CD4-positive, alpha-beta T cell treated with Interleukin-15 for 1 hour (primary cell): Measurements from ENCODE around the gene PTTG1.

Source experiments
- DNase-seq: peaks from one replicate; pipeline ENCODE4 v3.0.0-alpha.2; 2020

PTTG1 gene

DNA sequence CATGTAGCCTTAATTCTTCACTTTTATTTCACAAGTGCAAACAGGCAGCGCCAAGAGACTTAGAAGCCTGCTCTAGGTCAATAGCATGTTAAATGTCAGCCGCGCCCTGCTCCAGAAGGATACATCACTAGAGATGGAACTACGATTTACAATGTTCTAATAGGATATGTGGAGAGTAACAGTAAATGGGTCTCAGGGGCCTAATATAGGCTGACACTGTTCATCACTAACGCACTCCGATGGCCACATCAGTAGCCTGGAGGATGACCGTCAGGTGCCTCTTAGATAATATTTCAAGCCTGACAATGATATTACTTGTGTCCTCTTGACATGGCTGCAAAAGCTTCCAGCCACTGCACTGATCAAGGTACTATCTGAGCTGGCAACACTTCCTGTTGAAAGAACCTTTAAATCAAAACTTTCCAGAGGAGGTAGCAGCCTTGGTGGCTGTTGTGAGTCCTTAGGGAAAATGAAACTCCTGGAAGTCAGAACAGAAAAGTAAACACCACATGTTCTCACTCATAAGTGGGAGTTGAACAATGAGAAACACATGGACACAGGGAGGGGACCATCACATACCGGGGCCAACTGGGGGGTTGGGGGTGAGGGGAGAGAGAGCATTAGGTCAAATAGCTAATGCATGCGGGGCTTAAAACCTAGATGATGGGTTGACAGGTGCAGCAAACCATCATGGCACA, 35.0 kb downstream of the PTTG1 start:
- no peak for DNase-seq

DNA sequence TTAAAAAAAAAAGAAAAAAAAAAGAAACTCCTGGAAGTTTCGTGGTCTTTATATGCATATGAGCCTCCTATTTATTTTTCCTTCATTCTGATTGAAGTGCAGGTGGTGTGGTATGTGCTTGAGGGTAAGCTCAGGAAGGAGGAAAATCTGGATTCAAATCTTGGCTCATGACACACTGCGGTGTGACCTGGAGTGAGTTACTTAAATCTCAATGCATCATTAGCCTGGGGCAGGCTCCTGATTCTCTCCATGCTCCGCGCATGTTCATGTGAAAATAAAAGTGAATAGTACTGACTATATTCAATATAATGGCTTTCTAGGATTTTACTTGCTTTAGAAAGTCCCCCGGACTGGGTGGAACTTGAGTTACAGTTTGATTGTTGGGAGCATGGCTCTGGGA, 35.6 kb downstream of the PTTG1 start:
- no peak for DNase-seq

DNA sequence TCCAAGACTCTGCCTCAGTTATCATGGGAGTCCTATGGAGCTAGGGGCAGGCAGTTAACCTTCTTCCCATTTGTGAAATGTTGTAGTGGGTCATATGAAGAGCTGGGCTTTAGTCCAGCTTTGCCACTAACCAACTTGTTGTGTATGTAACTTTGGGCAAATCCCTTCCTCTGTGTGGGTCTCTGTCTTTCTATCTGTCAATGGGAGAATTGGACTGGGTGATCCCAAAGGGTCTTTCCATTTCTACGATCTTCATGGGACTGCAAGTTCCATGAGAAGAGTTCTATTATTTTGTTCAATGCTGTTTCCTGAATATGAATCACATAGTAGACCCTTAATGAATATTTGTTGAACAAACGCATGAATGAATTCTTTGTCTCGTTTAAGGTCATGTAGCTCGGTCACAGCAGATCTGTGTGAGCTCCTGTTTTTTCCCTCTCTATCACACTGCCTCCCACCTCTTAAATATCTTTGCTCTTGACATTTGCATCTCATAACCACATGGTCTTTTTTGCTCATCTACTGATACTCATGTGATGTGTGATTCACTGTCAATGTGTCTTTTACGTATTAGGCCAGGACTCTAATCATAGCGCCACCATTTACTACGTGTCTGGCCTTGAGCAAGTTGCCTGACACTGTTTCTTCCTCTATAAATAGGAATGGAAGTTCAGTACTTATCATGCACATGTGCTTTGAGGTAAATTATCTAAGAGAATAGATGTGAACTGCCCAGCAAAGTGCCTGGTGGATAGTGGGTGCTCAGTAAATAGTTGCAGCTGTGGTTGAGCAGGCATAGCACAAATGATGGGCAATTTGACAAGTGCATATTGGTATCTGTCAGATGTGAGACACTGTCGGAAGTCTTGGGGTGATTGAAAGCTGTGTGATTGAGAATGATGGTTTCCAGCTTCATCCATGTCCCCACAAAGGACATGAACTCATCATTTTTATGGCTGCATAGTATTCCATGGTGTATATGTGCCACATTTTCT, 37.4 kb downstream of the PTTG1 start:
- no peak for DNase-seq

DNA sequence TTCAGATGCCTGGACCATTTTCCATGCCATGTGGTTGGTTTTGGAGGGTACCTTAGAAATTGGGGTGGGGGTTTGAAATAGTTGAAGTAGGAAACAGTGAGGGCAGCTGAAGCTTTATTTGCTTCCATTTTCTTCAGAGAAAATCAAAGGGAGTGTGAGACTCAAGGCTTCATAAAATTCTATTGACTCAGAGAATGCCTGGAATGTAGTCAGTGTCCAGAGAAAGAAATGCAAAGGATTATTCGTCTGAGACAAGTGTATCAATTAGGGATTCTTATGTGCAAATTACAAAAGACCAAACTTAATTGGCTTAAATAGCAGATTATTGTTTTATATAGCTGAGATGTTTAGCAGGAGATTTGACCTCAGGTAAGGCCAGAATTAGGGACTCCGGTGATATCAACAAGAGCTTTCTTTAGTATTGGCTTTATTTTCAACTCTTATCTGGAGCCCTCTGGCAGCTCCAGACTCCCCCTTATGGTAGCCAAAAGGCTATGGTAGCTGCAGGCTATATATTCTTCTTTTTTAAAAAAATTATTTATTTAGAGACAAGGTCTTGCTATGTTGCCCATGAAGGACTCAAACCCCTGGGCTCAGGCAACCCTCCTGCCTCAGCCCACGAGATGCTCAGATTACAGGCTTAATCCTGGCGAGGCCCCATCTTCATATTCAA, 38.9 kb downstream of the PTTG1 start:
- DNase-seq: no peak

DNA sequence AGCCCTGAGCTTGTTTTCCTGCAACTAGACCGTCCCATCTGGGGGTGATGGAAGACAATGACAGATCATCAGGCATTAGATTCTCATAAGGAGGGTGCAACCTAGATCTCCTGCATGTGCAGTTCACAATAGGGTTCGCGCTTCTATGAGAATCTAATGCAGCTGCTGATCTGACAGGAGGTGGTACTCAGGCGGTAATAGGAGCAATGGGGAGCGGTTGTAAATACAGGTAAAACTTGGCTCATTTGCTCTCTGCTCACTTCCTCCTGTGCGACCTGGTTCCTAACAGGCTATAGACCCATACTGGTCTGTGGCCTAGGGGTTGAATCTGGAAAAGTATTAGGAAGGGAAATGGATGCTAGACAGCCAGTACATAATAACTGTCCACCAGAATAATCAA, 39.7 kb downstream of the PTTG1 start:
- no peak for DNase-seq

DNA sequence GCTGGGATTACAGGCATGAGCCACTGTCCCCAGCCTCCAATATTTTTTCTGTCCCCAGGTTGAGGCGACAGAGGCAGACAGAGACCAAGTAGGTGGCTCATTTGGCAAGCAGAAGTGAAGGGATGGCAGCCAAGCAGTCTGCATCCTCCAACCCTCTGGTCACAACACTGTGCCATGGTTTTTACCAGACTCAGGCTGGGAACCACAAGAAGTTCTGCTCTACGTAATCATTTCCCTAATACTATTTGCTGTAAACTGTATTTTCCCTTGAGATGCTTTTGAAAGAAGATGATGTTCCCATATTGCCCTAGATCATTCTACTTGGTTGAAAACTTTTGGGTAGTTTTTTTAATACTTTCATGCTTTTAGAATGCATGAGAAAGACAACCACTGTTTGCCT, 40.5 kb downstream of the PTTG1 start:
- no peak for DNase-seq

DNA sequence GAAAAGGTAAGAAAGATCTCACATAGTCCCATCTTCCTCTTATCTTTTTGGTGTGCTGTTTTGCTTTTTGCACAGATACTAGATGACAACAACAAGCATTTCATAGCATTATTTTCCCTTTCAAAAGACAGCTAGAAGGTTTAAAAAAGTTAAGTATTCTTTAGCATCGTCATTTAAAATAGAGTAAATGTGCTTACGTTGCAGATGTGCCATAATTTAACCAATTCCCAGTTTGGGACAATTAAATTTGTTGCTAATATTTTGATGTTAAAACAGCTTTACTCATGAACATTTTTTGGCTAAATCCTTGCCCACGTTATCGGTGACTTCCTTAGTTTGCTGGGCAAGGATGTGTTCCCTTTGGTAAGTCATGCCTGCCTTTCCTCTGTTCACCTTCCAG, 41.6 kb downstream of the PTTG1 start:
- DNase-seq: no peak

DNA sequence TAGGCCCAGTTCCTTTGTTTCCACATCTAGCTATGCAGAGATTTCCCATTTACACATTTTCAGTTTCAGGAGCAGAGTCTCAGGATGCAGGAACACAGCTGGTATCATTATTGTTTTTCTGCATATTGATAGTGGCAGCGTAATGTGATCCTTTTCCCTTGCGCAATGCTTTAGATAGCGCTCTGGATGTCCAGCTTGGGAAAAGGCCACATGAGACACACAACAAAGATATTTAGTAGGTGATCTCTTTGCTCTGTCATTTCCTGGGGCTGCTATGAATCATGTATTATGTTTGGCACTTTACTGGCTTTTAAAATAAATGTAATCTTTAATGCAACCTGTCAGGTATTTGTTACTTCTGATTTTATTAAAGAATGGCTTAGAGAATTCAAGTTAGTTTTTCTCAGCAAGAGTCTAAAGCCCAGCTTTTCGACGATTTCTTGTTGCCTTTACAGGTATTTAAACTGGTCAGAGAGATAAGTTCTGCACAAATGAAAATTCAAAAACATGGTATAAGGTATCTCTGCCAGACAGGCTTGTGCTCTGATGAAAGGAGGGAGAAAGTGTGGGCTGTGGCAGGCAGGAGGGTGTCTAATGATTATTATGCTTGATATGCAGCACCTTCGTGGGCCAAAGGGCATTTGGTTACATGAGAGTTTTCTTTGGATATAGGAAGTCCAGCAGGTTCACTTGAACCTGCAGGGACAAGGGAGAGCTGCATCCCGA, 42.2 kb downstream of the PTTG1 start:
- no peak for DNase-seq

DNA sequence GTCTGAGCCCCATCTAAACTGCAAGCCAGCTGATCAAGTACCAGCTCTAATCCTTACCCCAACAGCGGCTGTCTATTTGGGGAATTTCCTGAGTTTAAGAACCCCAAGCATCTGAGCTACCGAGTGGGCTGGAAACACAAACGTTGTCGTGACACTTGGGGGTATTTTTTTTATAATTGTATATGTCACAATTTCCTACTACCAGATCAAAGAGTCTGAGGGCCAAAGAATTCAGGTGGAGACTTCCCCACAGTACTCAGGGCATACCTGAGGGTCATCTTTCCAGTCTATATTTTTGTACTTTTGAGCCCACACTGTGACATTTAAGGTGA, 42.8 kb downstream of the PTTG1 start:
- no peak for DNase-seq

DNA sequence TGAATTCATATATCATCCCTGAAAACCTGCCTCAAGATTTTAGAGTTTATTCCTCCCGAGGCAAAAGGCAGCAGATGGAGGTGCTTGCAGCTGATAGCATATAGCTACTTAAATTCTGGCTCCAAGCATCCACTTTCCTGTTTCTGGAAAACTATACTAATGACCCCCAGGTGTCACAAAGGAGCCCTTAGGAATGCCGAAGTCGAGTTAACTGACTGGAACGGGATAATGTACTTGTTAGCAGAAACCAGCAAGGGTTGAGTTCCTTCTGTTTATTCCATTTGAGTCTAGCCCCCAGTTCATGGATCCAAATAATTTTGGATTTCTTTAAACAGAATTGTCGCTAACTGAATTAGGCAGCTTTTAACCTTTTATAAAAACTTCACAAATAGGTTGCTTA, 44.5 kb downstream of the PTTG1 start:
- no peak for DNase-seq

DNA sequence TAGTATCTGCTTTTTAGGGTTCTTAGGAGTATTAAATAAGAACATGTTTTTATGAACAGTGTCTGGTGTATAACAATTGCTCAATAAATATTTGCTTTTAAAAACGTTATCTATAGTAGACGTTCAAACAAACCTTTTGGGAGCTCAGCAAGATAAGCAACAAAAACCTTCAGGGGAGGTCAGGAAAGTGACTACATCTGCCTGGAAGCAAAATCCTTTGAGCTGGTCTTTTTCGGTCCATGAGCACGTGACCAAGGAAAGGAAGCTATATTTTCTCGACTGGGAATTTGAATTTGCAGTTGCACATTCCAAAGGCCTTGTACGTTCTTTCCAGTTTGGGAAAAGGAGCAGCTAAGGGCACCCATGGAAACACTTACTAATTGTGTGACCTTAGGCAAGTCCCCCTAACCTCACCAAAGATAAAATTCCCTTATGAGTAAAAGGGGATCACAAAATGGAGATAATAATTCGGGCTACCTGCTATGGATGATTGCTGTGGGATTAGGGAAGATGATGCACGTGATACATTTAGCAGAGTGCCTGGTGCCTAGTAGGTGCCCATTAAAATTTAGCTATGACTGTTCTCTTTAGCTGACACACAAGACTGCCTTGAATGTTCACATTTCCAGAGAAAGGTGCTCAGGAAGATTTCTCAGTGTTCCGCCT, 45.4 kb downstream of the PTTG1 start:
- DNase-seq: no peak

DNA sequence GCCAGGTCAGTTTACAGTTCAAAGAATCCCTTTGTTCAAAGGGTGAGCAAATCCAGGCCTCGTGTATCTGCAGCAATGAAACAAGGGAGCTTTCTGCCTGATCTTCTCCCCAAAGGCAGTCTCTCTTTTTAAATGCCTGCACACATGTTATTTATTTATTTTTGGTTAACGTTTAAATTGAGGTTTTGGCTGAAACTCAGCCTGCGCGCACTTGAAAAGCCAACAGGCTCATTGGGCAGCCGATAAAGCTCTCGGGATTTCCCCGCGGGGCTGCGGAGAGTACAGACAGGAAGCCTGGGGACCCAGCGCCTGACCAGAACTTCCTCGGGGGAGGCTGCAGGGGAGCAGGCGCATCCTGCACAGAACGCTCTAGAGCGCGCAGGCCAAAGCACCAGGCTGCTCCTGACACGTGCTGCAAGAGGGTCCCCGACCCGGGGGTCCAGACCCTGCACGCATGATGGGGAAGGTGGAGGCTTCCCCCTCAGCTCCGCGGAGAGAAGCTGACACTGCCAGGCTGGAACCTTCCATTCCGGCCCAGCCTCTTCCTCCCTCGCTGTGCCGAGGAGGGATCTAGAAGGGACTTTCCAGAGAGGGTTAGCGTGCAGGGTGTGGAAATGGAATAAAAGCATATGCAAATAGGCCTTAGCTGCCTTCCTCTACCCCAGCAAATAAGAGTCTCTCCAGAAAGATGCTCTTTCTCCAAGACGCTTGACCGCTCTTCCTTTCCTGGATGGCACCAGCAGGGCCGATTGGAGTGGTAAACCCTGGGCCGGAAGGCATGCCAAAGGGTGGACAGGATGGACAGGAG, 46.1 kb downstream of the PTTG1 start:
- peak; percentile 83 for DNase-seq

DNA sequence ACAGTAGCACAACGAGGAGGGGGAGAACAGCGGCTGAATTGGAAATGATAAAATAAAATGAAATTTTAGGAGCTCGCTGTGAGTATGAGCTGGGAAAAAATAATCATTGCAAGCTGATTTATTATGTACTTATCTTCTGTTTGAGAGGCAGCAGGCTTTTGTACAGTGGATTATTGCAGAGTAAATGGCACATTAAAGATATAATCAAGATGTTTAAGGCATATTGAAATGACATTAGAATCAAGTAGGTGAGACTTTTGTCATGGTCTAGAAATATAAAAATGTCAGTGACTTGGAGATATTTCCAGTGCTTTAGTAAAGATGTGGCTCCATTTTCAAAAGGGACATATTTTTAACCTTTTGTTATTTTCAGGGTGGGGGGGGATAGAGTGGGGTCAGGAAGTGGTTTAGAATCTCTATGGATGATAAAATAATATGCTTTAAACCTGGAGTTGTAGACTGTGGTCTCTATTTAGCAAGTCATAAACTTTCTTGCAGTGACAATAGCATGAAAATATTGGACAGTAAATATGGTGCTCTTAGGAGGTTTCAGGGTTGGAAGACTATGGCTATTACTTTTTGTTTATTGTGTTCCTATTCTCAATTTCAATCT, 46.8 kb downstream of the PTTG1 start:
- DNase-seq: no peak

DNA sequence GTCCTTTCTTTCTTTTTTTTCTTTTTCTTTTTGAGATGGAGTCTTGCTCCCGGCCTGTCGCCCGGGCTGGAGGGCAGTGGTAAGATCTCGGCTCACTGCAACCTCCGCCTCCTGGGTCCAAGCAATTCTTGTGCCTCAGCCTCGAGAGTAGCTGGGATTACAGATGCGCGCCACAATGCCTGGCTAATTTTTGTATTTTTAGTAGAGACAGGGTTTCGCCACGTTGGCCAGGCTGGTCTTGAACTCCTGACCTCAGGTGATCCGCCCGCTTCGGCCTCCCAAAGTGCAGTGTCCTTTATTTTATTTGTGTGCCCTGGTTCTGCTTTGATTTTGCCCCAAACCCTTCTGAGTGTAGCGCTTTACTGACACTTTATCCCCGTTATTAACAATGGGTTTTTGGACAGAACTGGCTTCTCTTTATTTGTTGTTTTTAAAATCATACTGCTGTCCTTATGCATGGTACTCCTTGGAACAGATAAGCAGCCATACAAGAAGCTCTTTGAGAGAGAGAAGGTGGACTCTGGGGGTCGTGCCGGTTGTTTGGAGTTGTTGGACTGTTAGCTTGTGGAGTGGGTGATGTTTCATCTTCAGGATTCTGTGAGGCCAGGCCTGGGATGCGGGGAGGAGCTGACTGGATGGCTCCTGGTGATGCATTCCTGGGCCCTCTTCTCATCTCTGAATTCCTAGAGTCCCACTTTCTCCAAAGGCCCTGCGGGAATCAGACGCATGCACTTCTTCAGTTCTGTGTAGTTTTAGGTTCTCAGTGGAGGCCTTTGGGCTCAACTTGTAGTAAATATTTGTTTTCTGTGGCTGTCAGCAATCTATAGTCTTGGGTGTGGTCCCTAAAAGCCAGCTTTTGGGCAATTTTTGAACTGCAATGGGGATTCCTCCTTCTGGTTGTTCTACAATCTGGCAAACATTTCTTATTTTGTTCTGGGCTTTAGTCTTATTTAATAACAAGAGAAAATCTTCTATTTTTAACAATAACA, 47.8 kb downstream of the PTTG1 start:
- DNase-seq: no peak

DNA sequence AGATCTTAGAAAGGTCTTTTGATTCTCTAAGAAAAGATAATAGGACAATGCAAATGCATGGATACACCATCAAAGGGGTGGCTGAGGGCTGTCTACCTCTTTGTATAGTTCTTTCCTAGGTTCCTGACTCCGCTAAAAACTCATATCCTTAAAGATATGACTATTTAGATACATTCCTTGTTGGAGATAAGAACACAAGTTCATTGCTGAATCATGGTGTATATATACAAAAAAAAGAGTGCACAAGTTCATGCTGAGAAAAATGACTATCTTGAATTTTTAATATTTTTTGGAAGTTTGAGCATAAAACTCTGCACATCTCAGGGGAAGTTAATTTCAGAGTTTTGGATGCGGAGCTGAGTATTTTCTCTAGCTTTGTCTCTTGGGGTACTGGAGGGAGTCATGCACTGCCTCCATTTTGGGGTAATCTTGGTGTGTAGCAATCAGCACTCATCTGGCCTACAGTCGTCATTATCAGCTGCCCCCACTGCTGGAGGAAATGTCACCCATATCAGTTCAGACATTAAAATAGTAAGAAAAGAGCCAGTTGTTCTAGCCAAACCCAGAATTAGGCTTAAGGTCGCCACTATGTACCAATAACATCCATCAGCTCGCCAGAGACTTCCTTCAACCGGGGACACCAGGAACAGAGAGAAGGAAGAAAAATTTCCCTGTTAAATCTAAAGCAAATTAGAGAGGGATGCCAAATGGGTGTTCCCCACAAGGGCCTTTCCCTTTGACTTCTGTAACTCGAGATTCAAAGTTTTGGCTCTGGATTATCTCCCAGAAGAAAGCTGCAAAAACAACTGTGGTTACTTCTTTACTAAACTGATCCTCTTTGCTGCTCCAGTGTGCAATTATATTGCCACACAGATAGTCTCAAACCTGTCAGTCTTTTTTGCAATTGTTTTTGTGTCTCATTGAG, 49.0 kb downstream of the PTTG1 start:
- peak; percentile 18 for DNase-seq

DNA sequence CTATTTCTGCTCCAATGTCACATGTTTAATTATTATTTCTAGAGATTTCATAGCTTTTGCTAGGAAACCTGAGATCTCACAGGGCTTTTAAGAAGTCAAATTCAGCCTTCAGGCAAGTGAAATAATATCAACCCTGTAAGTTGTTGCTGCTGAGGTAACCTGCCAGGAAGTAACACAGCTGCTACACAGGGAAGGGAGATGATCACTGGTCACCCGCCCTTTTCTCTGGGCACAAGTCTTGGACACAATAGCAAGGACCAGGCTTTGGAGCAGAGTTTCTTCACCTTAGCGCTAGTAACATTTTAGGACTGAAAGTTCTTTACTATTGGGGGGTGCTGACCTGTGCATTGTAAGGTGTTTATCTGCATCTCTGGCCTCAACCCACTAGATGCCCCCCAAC, 50.1 kb downstream of the PTTG1 start:
- DNase-seq: no peak

DNA sequence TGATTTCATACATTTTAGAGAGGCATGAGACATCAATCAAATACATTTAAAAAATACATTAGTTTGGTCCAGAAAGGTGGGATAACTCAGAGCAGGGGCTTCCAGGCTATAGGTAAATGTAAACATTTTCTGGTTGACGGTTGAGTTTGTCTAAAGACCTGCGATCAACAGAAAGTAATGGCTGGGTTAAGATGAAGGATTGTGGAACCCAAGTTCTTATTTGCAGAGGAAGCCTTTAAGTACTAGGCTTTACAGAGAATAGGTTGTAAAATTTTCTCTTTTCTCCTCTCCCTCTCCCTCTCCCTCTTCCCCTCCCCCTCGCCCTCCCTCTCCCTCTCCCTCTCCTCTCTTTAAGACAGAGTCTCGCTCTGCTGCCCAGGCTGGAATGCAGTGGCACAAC, 50.8 kb downstream of the PTTG1 start:
- DNase-seq: no peak

DNA sequence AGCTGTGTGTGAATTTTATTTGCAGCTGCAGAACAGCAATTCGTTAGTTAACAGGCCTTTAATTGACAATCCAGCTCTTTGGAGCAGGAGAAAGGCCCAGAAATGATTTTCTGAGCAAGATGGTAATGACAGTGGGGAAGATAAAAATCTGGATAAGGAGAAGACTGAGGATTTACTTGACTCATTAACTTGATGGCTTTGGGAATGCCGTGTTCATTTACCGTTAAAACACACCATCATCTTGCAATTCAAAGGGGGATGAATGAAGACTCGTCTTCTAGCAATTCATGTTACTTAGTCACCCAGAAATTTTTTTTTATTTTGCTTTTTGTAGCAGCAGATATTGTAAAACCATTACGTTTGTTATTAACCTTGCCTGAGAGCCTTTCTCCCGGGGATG, 52.0 kb downstream of the PTTG1 start:
- DNase-seq: no peak

DNA sequence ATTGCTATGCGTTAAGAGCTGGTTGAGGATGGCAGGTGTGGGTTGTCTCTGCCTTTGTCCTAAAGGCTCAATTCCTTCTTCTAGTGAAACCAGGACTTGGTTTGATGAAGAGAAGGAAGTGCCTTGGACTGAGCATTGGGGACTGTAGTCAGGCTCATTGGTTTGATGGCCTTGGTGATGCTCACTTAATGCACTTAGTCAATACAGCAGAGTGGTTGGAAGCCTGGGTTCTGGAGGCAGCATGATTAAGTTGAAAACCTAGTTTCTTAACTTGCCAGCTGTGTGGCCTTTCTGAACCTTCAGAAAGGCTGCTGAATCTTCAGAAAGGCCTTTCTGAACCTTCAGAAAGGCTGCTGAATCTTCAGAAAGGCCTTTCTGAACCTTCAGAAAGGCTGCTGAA, 52.4 kb downstream of the PTTG1 start:
- DNase-seq: no peak
